Activated B cell treated with CpG ODN at 0.5 μM for 24 hours (primary cell): ENCODE measurements around the gene MACROD2. TPM values are rescaled to one million over a fixed set of nuclear protein-coding genes. Genes with fewer than 3 reads are reported as not detected.

Experiments
- ATAC-seq: fragments of 200-7000 bp; cut with Tn5 transposase; one replicate; pipeline ENCODE4 v1.10.0; 2021; ENCODE audit warnings: low read depth, mild to moderate bottlenecking, moderate library complexity
- CTCF ChIA-PET: fragments of 350-600 bp; sonication (Branson Sonifier 250); formaldehyde crosslinking; loops from one replicate; lab custom pipeline; 2021; ENCODE audit warnings: antibody characterized with exemption; lab: Charles Lee
- POLR2A ChIA-PET: fragments of 350-600 bp; sonication (Branson Sonifier 250); formaldehyde crosslinking; loops from one replicate; lab custom pipeline; 2021; ENCODE audit warnings: antibody characterized with exemption; lab: Charles Lee
- DNase-seq: peaks from one replicate; pipeline ENCODE4 v3.0.0; 2022
- H3K27ac Mint-ChIP-seq: one replicate; pipeline ENCODE4 v1.8.0; 2020; ENCODE audit warnings: mixed read lengths
- H3K27me3 Mint-ChIP-seq: one replicate; pipeline ENCODE4 v1.8.0; 2021; ENCODE audit warnings: mixed read lengths
- H3K36me3 Mint-ChIP-seq: one replicate; pipeline ENCODE4 v1.8.0; 2021; ENCODE audit warnings: low read depth, mixed read lengths
- H3K4me1 Mint-ChIP-seq: one replicate; pipeline ENCODE4 v1.8.0; 2021; ENCODE audit warnings: mixed read lengths
- H3K4me3 Mint-ChIP-seq: one replicate; pipeline ENCODE4 v1.8.0; 2020; ENCODE audit warnings: mild to moderate bottlenecking, mixed read lengths
- H3K9me3 Mint-ChIP-seq: one replicate; pipeline ENCODE4 v1.8.0; 2020; ENCODE audit warnings: mixed read lengths
- intact Hi-C: fragments of 100-400 bp; cut with micrococcal nuclease; formaldehyde crosslinking; loops from one replicate; pipeline ENCODE4 v1.15.1; 2024
- total RNA-seq: library from RNA; stranded (reverse); gene quantifications from 2 replicates; pipeline ENCODE4 v1.2.3, GENCODE V29; 2022
- TF ChIP-seq, protein P1 (sequence below): fragments of 200-600 bp; IDR thresholded peaks from one replicate; pipeline ENCODE4 v1.8.0; 2022; ENCODE audit warnings: antibody characterized with exemption, mild to moderate bottlenecking

The MACROD2 gene
- total RNA-seq, 1 donor from 2014 or later, result 55.1 TPM

DNA sequence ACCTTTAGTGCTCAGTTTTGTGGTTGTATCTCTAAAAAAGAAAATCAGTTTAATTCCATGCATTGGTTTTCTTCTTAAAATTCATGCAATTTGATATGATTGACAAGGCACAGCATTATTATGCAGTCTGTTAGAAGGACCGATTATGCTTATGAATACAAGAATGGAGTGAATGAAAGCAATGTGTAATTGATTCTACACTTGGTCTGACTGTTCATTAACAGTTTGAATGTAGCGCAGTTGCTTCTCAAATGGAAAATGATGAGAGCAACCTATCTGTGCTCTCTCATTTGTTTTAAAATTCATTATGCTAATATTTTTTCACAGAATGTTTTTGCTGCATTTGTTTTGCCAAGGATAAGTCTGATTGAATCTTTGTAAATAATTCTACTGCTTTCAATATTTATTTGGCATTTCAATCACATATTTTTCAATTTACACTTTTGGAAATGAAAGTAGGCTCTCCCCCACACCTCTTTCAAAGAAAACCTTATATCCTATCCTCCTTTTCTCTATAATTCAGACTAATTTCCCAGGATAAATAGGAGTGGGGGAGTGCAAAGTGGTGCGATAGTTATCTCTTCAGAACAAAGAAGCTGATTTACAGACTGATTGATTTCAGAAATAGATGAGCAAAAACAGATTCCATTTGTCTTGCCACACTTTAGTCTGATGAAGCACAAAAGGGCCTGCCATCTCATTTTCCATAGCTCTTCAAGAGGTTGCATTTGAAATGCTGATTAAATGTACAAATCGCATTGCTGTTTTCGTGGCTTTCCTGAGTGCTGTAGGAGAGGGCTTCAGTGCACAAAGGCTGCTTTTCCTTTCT is 1227.4 kb downstream of the MACROD2 start:
- Mint-ChIP-seq H3K4me1 (no peaks in the 10 kb centered on the region), H3K9me3 (no peaks in the 10 kb centered on the region), H3K27me3 (no peaks in the 10 kb centered on the region), H3K36me3 (no peaks in the 10 kb centered on the region), H3K27ac (no peak overlapping the region), H3K4me3 (no peak overlapping the region)
- DNase-seq (no peak), ATAC-seq (no peak)
- TF ChIP-seq, protein P1, sequence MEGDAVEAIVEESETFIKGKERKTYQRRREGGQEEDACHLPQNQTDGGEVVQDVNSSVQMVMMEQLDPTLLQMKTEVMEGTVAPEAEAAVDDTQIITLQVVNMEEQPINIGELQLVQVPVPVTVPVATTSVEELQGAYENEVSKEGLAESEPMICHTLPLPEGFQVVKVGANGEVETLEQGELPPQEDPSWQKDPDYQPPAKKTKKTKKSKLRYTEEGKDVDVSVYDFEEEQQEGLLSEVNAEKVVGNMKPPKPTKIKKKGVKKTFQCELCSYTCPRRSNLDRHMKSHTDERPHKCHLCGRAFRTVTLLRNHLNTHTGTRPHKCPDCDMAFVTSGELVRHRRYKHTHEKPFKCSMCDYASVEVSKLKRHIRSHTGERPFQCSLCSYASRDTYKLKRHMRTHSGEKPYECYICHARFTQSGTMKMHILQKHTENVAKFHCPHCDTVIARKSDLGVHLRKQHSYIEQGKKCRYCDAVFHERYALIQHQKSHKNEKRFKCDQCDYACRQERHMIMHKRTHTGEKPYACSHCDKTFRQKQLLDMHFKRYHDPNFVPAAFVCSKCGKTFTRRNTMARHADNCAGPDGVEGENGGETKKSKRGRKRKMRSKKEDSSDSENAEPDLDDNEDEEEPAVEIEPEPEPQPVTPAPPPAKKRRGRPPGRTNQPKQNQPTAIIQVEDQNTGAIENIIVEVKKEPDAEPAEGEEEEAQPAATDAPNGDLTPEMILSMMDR, result no peak
- ChIA-PET CTCF (no interaction called here), POLR2A (no interaction called here)
- intact Hi-C loops, result no loop called here

DNA sequence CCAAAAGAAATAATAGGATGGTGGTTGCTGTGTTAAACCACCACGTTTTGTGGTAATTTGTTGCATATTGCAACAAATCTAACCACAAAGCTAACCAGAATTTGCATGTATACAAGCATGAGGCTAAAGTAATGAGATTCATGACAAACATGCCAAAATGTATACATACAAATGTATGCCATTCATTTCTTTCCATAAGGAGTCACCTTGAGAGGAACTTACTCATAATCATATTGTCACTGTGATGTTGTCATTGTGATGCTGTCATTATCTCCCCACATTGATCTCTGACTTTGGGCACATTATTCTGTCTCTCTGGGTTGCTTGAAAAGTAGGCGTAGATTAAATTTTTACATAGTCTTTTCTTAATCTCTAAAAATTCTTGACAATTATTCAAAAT is 1228.9 kb downstream of the MACROD2 start:
- no peak overlapping the region for H3K4me3 Mint-ChIP-seq
- no peaks in the 10 kb centered on the region for H3K36me3 Mint-ChIP-seq
- H3K4me1 Mint-ChIP-seq, result no peaks in the 10 kb centered on the region
- no peak for DNase-seq
- ATAC-seq, result no peak
- CTCF ChIA-PET, result no interaction called here
- POLR2A ChIA-PET, result no interaction called here
- intact Hi-C loops, result no loop called here
- H3K9me3 Mint-ChIP-seq, result no peaks in the 10 kb centered on the region
- no peak overlapping the region for H3K27ac Mint-ChIP-seq
- H3K27me3 Mint-ChIP-seq, result no peaks in the 10 kb centered on the region
- TF ChIP-seq, protein P1, result no peak

DNA sequence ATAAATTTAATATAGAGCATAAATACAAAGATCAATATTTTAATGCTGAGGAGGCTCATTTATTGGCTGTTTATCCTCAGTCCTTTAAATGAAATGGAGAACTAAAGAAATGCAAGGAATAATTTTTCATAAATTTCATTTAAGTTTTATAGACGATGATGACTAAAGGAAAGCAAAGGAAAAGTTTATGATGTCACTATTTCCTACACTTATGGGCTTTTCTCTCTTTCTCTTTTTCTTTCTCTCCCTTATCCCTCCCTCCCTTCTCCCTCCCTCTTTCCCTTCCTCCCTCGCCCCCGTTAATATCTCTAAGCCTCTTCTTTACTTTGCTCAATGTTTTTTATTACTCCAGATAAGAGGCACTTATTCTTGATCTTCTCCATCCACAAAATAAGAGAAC is 1231.8 kb downstream of the MACROD2 start:
- no peaks in the 10 kb centered on the region for H3K36me3 Mint-ChIP-seq
- no peaks in the 10 kb centered on the region for H3K4me1 Mint-ChIP-seq
- ChIA-PET CTCF (no interaction called here), POLR2A (no interaction called here)
- no peak for ATAC-seq
- no peak for DNase-seq
- TF ChIP-seq, protein P1, result no peak
- H3K27ac Mint-ChIP-seq, result no peak overlapping the region
- intact Hi-C loops, result no loop called here
- H3K4me3 Mint-ChIP-seq, result no peak overlapping the region
- H3K27me3 Mint-ChIP-seq, result no peaks in the 10 kb centered on the region
- H3K9me3 Mint-ChIP-seq, result no peaks in the 10 kb centered on the region

DNA sequence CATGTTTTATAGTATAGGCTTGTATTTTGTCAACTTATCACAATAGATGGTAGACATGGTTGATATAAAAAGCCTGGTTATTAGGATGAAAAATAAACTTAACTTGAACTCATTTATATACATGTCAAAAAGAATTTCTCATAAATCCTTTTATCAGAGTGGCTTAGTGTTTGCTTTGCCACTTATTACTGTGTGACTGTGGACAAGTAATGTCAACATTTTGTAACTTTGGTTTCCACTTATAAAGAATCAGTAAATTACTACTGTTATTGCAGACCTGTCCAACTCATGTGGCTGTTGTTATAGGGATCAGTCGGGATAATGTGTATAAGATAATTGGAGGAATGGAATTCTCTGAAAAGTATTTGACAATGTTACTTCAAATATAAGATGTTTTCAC is 1236.9 kb downstream of the MACROD2 start:
- H3K27ac Mint-ChIP-seq, result no peak overlapping the region
- no peaks in the 10 kb centered on the region for H3K9me3 Mint-ChIP-seq
- TF ChIP-seq, protein P1, result no peak
- peaks cover 8% of the 10 kb centered on the region for H3K4me1 Mint-ChIP-seq
- no peaks in the 10 kb centered on the region for H3K27me3 Mint-ChIP-seq
- H3K4me3 Mint-ChIP-seq, result no peak overlapping the region
- DNase-seq (no peak), ATAC-seq (no peak)
- intact Hi-C loops, result no loop called here
- CTCF ChIA-PET, result no interaction called here
- H3K36me3 Mint-ChIP-seq, result no peaks in the 10 kb centered on the region
- POLR2A ChIA-PET, result no interaction called here

DNA sequence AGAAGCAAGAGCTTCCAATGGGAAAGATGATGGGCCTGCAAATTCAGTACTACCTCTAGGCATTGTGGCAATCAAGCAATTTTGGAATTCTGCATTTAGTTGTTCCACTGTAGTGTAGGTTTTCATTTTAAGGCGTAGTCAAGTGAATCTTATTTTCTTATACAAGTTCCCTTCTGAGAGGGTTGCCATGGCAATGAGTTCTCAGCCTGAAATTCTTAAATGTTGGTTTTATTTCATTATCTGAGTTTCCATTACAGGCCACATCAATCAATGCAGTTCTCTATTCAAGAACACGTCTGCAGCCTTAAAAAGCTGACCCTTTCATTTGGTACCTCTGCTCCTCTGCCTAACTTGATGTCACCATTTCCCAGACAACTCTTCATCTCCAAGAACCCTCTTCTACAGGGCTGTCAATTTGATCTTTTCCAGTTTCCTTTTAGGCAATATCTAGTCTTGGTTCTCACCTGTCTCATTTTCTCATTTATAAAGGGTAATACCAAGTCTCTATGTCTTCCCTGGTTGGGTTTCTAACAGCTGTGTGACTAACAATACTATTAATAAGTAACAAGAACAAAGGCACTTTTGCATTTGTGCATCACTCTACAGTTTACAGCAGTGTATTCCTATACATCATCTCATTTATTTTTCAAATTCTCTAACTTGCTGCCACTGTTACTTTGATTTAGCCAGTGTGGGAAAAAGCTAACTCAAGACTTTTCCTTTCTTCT is 1240.3 kb downstream of the MACROD2 start:
- H3K36me3 Mint-ChIP-seq, result no peaks in the 10 kb centered on the region
- CTCF ChIA-PET, result no interaction called here
- H3K27me3 Mint-ChIP-seq, result no peaks in the 10 kb centered on the region
- H3K4me3 Mint-ChIP-seq, result no peak overlapping the region
- POLR2A ChIA-PET, result no interaction called here
- DNase-seq (no peak), ATAC-seq (no peak)
- H3K4me1 Mint-ChIP-seq, result peaks cover 10% of the 10 kb centered on the region
- intact Hi-C loops, result loop anchor here (1.0 kb wide), 1 partner anchor 898 kb away; the partner anchor contains the start of gene FLRT3
- TF ChIP-seq, protein P1, result no peak
- H3K9me3 Mint-ChIP-seq, result no peaks in the 10 kb centered on the region
- H3K27ac Mint-ChIP-seq, result no peak overlapping the region
